ENCODE results near the gene CCDC82. TPM values are rescaled to one million over a fixed set of nuclear protein-coding genes. Genes with fewer than 3 reads are reported as not detected.

Gene CCDC82

DNA sequence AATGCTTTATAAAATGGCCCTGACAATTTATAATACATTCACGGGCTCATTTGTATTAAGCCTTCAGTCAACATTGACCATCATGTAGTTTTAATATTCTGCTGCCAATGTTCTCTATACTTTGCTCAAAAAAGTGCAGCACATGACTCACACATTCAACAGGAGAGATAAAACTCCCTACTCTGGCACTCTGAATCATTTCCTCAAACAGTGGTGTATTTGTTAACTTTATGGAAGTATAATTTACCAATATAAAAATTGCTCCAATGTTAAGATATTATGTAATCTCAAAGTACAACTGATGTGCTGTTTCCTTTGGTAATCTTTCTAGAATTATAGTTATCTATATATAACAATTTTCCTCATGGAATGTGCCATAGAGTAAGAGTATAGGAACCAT lies 86.6 kb downstream of the CCDC82 start:
- Histone ChIP-seq H2BK15ac (ENCODE audit: low read length) (no peak overlapping the region), H4K91ac (ENCODE audit: low read depth, low read length, poor library complexity) (no peak overlapping the region), H3K4me2 (ENCODE audit: insufficient read depth, low read length, poor library complexity, severe bottlenecking) (no peak overlapping the region), H4K8ac (ENCODE audit: low read depth, low read length) (no peak overlapping the region), H3K14ac (ENCODE audit: low read length) (no peak overlapping the region), H2AK5ac (ENCODE audit: low read depth, low read length) (no peak overlapping the region), H3K9me3 (replicated peaks in 1 of 2; ENCODE audit: control insufficient read depth in 2 of 2, insufficient read depth in 1 of 2, low read depth in 1 of 2, low read length in 2 of 2) (peaks cover 0 to 5% of the 10 kb centered on the region in 2 donors), H3K23ac (ENCODE audit: low read depth, low read length, poor library complexity) (no peak overlapping the region), H3K4me3 (ENCODE audit: low read length in 2 of 2) (no peak overlapping the region), H2BK12ac (ENCODE audit: low read length) (no peak overlapping the region), H2BK5ac (ENCODE audit: low read length) (no peak overlapping the region), H3K4ac (ENCODE audit: low read length) (no peak overlapping the region), H3K9ac (ENCODE audit: low read depth, low read length, poor library complexity) (no peak overlapping the region), H3K27ac (replicated peaks; ENCODE audit: low read length) (no peak overlapping the region), H2AFZ (ENCODE audit: low read length) (no peak overlapping the region), H2BK120ac (ENCODE audit: low read depth, low read length) (no peak overlapping the region), H3K79me1 (ENCODE audit: low read depth, low read length) (no peaks in the 10 kb centered on the region), H3K36me3 (replicated peaks in 1 of 2; ENCODE audit: control insufficient read depth in 2 of 2, insufficient read depth in 2 of 2, low read length in 2 of 2) (no peaks in the 10 kb centered on the region), H3K18ac (ENCODE audit: low read length) (no peak overlapping the region), H3K27me3 (ENCODE audit: control insufficient read depth in 3 of 3, insufficient read depth in 3 of 3, low read depth in 1 of 3, low read length in 3 of 3) (no peaks in the 10 kb centered on the region), H3K4me1 (ENCODE audit: control insufficient read depth in 2 of 2, insufficient read depth in 1 of 2, low read depth in 1 of 2, low read length in 2 of 2) (peaks cover 14 to 17% of the 10 kb centered on the region in 2 donors)
- no CpG with 5 or more reads among the region's 1 CpG for WGBS, 2 donors (ENCODE audit: extremely low coverage in 2 of 2, insufficient read length in 2 of 2, insufficient replicate concordance in 1 of 2)
- DNase-seq (ENCODE audit: low spot score): no peak

Small RNA genes within 50 kb of the gene (small RNA-seq; reads per million reads assigned to genes)
- not detected for gene MIR1260B (ENCODE audit: insufficient read depth)
